CD4-positive, alpha-beta T cell treated with Interleukin-6 for 4 hours (primary cell): ENCODE results near the gene TOMM7.
"Not testable (repeated sequence)": the region's sequence is repeated elsewhere in the genome, so short reads cannot be mapped to it uniquely, and the experiment has no call there.

ENCODE experiments used
- DNase-seq: peaks from one replicate; pipeline ENCODE4 v3.0.0-alpha.2; 2020; ENCODE audit warnings: mixed read lengths

TOMM7 gene

DNA sequence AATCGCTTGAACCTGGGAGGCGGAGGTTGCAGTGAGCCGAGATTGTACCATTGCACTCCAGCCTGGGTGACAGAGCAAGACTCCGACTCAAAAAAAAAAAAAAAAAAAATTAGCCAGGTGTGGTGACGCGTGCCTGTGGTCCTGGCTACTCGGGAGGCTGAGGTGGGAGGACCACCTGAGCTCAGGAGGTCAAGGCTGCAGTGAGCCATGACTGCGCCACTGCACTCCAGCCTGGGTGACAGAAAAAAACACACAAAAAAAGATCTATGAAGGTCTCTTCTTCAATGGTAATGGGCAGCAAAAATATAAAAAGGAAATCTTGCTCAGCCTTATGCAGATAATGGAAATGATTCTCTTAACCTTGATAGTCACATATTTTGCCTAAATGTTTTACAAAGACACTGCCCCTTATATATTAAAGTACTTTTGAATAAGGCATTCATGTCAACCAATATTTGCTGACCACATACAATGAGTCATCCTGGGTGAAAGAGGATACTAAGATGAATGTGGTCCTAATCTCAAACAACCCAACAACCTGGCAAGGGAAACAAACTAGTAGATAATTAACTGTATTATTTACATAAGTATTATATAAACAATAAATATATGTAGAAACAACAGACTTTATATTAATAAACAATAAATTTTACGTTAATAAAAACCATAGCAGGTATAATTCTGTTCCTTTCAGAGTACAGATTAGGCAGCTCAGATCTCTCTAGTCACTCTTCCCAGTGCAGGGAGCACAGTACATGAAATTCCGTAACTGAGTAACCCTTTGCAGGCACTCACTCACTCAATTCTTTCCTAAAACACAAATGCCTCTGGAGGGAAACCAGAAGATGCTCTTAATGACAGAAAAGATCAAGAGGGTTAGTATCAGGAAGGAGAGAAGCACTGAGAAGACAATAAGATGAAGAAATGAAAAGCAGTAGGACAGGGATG is 8.1 kb downstream of the TOMM7 start:
- no peak for DNase-seq

DNA sequence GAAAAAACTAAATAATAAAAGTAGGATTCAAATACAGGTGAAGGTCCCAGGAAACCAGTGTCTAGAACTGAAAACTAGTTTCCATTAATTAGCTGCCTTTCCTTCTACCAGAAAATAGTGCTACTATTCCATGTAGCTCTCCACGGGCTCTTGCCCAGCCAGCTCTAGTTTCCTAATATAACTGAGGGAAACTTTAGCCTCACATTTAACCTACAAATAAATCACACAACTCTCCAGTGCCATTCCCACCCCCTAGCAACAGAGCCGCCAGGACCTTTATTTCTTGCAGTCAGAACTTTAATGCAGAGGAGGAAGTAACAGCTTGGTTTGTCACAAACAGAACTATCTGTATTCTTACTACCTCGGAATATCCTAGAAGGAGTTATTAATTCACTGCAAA is 10.3 kb downstream of the TOMM7 start:
- no peak for DNase-seq

DNA sequence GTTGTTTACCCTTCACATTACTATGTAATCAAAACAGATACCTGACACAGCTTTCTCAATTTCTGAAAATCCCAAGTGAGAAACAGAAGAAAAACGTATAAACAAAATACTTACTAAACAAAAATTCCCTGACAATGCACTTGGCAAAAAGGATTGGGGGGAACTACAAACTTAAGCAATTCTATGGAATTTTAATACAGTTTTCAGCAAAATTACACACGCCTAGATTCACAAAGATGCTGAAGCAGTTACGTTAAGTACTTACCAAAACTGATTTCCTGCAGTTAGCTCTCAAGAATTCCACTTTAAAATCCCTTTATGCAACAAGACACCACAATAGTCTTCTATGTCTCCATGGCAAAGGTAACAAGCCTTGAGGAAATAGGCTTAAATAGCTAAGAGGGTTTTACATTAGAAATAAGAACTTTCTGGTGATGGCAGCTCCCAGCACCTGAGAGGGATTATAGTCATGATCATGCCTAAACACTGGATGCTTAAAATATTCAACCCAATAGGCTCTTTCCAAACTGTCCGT is 10.8 kb downstream of the TOMM7 start:
- DNase-seq: no peak

- no peak for DNase-seq
Measured at GRCh38 chr7:22810843-22811242, 11.8 kb downstream of the TOMM7 start.

DNA sequence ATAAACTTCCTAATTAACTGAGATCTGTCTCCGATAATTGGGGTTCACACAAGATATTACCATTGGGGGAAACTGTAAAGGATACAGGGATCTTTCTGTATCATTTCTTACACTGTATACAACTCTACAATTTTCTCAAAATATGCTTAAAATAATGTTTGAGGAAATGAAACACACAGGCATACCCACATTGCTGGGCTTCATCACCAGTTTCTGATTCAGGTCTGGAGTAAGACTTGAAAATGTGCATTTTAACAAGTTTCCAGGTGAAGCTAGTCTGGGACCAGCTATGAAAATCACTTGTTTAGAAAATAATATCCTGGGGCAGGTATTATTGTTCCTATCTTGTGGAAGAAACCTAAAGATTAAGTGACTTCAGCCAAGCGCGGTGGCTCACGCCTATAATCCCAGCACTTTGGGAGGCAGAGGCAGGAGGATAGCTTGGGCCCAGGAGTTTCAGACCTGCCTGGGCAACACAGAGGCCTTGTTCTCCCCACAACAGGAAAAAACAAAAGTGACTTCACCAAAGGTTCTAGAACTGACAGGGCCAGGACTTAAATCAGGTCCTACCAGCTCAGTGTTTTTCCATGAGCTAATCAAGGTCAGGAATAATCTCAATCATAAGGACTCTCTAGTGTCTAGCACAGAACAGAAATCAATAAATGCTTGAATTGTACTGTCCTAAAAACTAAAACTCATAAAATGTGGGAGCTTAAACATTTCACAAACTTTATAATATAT is 12.6 kb downstream of the TOMM7 start:
- no peak for DNase-seq

DNA sequence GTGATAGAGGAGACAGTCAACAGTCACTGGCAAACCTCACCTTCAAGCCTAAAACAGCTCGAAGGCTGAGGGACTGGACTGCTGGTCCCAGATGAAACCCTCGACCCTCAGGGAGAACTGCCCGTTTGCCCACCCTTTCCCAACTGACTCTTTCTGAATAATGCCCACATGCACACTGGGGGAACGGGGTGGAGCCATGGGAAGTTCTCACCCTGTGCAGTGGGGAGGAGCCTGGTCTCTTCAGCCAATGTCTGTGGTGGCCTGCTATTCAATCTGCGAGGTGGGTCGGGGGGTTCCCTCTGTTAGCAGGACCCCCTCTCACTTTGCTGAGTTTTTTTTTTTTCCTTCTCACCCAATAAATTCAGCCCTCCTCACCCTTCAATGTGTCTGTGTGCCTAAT is 14.5 kb downstream of the TOMM7 start:
- DNase-seq: no peak

DNA sequence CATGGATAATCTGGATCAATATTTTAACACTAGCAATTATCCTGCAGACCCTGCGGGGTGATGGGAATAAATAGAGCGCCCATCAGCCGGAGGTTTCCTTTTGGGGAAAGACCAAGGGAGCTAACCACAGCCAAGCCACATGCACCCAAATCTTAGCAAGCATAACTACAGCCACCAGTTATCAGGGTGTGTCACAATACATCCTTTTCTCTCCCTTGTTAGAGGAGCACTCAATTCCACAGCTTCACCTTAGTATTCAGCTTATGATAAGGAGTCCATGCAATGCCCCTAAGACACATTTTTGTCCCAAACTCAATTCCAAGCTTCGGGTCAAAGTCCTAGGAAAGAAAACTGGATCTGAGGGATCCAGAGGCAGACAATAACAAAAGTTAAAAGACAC is 15.9 kb downstream of the TOMM7 start:
- DNase-seq: no peak

- DNase-seq: no peak
Measured at GRCh38 chr7:22805227-22805626, 17.4 kb downstream of the TOMM7 start.

- DNase-seq: not testable (repeated sequence)
Measured at GRCh38 chr7:22802831-22803230, 19.8 kb downstream of the TOMM7 start.

DNA sequence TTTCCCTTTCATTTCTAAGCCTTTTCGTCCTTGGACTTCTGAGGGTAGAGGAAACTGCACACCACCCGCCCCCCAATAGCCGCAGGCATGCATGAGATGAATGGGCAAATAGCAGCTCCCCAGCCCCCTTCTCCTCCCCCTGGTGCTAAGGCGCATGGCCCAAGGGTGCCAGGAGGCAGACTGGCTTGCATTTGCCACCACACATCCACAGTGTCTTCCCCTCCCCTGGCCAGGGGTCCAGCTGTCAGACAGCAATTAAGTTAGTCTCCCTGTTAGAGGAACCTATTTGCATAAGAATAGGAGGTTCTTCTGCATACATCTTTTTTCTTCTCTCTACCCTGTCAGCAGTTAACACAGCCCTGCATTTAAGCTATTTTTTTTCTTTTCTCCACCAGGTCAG is 20.2 kb downstream of the TOMM7 start:
- DNase-seq: no peak

DNA sequence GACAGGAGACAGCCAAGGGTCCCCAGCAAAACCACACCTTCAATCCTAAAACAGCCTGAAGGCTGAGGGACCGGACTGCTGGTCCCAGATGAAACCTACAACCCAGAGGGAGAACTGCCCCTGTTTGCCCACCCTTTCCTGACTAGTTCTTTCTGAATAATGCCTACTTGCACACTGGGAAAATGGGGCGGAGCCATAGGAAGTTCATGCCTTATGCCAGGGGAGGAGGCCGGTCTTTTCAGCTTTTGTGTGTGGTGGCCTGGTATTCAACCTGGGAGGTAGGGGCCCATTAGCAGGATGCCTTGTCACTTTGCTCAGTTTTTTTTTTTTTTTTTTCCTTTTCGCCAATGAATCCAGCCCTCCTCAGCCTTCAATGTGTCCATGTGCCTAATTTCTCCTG is 20.7 kb downstream of the TOMM7 start:
- DNase-seq: no peak

- no peak for DNase-seq
Measured at GRCh38 chr7:22799633-22800032, 23.0 kb downstream of the TOMM7 start.

- no peak for DNase-seq
Measured at GRCh38 chr7:22793593-22794462, 28.8 kb downstream of the TOMM7 start.

- no peak for DNase-seq
Measured at GRCh38 chr7:22791204-22792158, 31.2 kb downstream of the TOMM7 start.

DNA sequence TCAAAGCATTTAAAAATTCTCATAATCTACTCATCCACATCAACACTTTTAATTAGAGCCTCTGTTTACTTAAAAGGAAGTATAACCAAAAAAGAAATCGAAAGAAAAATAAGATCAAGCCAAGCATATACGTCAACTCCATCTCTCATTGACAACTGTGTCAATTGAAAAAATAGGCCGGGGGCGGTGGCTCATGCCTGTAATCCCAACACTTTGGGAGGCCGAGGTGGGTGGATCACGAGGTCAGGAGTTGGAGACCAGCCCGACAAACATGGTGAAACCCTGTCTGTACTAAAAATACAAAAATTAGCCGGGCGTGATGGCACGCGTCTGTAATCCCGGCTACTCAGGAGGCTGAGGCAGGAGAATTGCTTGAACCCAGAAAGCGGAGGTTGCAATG is 32.0 kb downstream of the TOMM7 start:
- not testable (repeated sequence) for DNase-seq

DNA sequence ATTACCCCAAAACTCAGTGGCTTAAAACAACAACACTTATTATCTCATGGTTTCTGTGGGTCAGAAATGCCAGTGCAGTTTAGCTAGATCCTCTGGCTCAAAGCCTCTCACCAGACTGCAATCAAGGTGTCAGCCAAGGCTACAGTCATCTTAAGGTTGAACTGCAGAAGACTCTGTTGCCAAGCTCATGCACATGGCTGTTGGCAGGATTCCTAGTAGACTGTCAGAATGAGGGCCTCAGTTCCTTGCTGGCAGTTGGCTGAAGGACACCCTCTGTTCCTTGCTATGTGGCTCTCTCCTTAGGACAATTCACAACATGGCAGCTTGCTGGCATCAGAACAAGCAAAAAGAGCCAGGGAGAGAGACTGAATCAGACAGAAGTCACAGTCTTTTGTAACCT is 34.7 kb downstream of the TOMM7 start:
- no peak for DNase-seq

DNA sequence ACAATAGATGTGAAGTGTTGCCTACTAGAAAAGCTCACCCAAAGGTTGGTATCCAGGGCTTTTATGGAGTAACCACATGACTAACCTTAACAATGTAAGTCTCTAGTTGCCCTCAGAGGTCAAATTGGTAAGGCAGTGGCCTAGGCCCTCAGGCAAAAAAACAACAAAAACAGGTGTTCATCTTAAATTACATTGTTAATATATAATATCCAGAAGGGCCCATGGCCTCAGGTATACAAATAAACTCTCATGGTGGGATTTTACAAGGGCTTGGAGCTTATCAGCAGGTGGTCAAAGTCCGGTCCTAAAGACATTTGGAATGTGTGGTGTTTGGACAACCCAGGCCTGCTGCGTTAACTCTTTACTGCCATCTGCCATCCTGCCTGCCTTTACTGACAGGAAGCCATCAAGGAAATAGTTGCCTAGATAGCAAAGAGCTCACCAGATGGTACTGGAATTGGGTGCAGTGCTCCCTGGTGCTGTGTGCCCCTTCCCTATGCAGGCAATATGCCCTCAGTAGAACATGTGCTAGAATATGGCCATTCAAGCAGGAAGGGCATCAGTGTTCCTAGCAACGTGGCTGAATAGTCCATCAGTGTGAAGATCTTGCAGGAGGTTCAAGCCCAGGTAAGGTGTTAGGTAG is 36.2 kb downstream of the TOMM7 start:
- no peak for DNase-seq

DNA sequence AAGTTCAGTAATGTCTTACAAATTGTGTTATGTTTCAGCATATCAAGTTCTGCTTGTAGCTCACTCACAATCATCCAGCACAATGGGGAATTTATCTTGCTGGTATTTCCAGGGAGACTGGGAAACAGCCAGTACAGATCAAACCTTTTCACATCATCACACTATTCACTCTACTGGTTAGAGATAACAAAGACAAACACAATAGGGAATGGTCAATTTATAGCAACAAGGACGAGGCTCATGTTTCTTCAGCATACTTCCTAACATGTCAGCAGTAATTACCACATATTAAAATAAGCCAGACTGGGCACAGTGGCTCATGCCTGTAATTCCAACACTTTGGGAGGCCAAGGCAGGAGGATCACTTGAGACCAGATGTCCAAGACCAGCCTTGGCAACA is 38.3 kb downstream of the TOMM7 start:
- no peak for DNase-seq

GRCh38 chr7:22783421-22783820 is 39.2 kb downstream of the TOMM7 start:
- DNase-seq: no peak

DNA sequence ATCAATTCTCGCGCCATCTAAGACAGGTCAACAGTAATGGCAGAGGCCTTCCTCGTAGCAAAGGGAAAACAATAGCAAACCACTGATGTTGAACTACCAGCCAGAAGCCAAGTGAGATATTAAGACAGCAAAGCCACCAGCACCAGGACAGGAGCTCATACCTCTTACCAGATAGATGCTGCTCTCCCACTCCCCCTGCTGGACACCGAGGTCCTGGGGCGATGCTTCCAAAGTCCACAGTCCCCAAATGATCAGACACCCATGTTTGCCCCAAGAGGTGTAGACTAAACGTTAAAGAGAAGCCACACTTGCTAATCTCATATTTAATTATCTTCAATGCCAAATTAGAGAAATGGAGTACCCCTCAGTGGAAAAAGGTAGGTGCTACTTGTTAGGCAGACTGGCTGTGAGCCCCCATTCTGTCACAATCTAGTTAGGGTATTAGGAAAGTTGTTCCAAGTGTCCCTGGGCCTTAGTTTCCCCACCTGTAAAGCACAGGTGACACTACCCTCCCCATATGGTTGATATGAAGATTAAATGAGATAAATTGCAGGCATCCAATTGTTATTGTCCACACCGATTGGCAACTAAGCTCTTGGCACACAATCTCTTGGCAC is 39.9 kb downstream of the TOMM7 start:
- DNase-seq: peak; percentile 75
